PC-3 (cell line): Measurements from ENCODE around the gene KLF11.
"Not testable (repeated sequence)": the region's sequence is repeated elsewhere in the genome, so short reads cannot be mapped to it uniquely, and the experiment has no call there.

Experiments used
- CTCF ChIP-seq: fragments of 300-600 bp; sonication (generic); conservative IDR thresholded peaks from 2 replicates; pipeline ENCODE4 v1.5.1; 2017; ENCODE audit warnings: antibody characterized with exemption, low read depth, mild to moderate bottlenecking, low read length
- EZH2phosphoT487 ChIP-seq: fragments of 300-600 bp; sonication (generic); IDR thresholded peaks from 2 replicates; pipeline ENCODE4 v1.6.1; 2018; ENCODE audit warnings: mild to moderate bottlenecking, antibody characterized with exemption, low read length, borderline replicate concordance

- not testable (repeated sequence) for TF ChIP-seq CTCF, EZH2phosphoT487
Observed at GRCh38 chr2:10015376-10015989, 27.9 kb upstream of the KLF11 start.
